ENCODE results near the gene MSMO1.
"Not testable (repeated sequence)": the region's sequence is repeated elsewhere in the genome, so short reads cannot be mapped to it uniquely, and the experiment has no call there.

MSMO1 gene

GRCh38 chr4:165324236-165324917, 3.1 kb upstream of the MSMO1 start:
- H3K27ac ChIP-seq: peak overlapping the region; percentile 97
- DNase-seq (ENCODE audit: low read depth, low spot score): no peak

GRCh38 chr4:165324918-165325304, 2.6 kb upstream of the MSMO1 start:
- DNase-seq (ENCODE audit: low read depth, low spot score): no peak
- peak overlapping the region; percentile 97 for H3K27ac ChIP-seq

DNA sequence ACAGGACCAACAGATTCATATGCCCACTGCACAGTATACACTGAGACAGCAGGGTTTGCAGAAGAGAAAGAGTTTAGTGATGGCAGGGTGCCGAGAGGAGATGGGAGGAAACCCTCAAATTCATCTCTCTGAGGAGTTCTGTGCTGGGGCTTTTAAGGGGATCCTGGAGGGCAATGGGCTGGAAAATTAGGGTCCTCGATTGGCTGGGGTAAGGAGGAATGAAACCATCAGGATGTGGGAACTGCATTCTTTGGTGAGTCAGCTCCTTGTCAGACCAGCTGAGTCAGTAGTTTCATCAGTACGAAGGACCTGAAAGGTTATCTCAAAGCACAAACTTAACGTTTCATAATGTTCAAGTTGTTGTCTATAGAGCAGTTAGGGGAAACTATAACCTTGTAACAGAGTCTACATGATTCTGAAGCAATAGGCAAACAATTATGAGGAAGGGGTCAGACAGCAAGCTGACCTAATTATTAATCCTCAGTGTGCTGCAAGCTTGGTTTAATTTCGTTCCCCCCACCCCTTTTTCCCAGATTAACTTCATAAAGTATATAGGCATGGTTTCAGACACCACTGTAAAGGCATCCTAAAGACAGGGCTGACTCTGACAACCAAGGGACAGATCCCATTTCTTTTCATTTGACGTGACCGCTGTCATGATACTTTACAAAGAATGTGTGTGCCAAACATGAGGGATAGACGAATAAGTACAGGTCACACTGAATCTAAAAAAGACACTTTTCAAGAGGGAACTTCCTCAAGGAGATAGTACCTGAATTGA, 1.5 kb upstream of the MSMO1 start:
- DNase-seq (ENCODE audit: low read depth, low spot score): peak; percentile 64

DNA sequence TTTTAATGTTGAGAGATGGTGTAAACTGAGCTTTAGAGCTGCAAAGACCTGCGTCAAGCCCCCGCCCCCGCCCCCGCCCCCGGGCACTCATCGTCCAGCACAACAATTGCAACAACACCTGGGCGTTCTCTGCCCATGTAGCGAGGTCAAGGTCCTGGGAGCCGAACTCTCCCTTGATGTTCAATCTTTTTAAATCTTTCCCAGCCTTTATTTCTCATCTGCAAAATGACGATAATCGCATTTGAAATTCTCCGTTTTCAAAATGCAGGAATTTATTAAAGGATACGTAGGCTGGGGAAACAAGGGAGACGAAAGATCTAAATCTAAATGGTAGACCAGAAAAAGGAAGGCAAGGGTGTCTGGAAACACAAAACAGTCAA, 648 bp upstream of the MSMO1 start:
- H3K27ac ChIP-seq: peak overlapping the region; percentile 97
- DNase-seq (ENCODE audit: low read depth, low spot score): no peak

More for the DNA sequence above, 1.5 kb upstream of the MSMO1 start:
- peak overlapping the region; percentile 97 for H3K27ac ChIP-seq

GRCh38 chr4:165328101-165328425, 594 bp downstream of the MSMO1 start:
- H3K27ac ChIP-seq: peak overlapping the region; percentile 97
- no peak for DNase-seq (ENCODE audit: low read depth, low spot score)

GRCh38 chr4:165328708-165329107, 1.2 kb downstream of the MSMO1 start:
- peak overlapping the region; percentile 97 for H3K27ac ChIP-seq
- no peak for DNase-seq (ENCODE audit: low read depth, low spot score)

- H3K27ac ChIP-seq: peak overlapping the region; percentile 97
Measured at GRCh38 chr4:165330071-165330470, 2.6 kb downstream of the MSMO1 start.

DNA sequence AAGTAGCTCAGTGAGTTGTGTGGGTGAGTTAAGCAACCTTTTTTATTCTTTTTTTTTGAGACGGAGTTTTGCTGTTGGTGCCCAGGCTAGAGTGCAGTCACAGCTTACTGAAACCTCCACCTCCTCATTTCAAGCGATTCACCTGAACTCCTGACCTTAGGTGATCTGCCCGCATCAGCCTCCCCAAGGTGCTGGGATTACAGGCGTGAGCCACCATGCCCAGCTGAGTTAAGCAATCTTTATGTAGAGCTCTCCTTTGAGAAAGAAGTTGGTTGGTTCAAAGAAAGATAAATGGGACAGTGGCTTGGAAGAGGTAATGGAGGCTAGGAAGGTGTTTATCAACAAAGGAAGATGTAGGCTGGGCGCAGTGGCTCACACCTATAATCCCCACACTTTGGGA, 3.2 kb downstream of the MSMO1 start:
- no peak for DNase-seq (ENCODE audit: low read depth, low spot score)
- peak overlapping the region; percentile 97 for H3K27ac ChIP-seq

More at GRCh38 chr4:165330071-165330470, 2.6 kb downstream of the MSMO1 start:
- DNase-seq (ENCODE audit: low read depth, low spot score): no peak

- no peak for DNase-seq (ENCODE audit: low read depth, low spot score)
- H3K27ac ChIP-seq: peak overlapping the region; percentile 97
Measured at GRCh38 chr4:165331359-165331758, 3.9 kb downstream of the MSMO1 start.

DNA sequence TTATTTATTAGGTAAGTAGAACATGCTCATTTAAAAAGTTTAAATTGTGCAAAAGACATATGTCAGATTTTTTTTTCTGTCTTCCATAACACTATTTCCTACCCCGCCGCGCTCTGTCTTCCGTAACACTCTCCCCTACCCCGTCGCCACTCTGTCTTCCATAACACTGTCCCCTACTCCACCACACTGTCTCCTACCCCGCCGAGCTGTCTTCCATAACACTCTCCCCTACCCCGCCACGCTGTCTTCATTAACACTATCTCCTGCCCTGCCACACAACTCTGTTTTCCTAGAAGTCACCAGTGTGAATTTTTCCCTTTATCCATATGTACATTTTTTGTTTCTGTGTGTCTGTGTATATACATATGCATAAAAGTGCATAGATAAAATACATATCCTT, 4.4 kb downstream of the MSMO1 start:
- DNase-seq (ENCODE audit: low read depth, low spot score): no peak

DNA sequence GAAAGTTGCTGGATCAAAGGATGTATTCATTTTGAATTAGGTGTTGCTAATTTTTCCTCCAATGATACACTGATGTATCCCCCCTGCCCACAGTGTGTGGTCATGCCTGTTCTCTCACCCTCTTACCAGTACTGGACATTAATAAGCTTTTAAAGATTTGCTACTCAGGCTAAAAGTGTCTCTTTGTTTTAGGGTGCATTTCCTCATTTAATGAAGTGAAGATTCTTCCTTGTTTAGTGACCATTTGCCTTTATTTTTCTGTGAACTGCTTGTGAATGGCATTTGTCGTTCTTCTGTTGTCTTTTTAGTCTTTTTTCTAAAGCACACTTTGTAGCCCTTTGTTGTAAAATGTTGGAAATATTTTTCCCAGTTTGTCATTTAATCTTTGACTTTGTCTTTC, 5.0 kb downstream of the MSMO1 start:
- DNase-seq (ENCODE audit: low read depth, low spot score): no peak
- peak overlapping the region; percentile 97 for H3K27ac ChIP-seq

More for the DNA sequence above, 4.4 kb downstream of the MSMO1 start:
- peak overlapping the region; percentile 97 for H3K27ac ChIP-seq

- peak overlapping the region; percentile 2 for H3K27ac ChIP-seq
- no peak for DNase-seq (ENCODE audit: low read depth, low spot score)
Measured at GRCh38 chr4:165335163-165335703, 7.8 kb downstream of the MSMO1 start.

DNA sequence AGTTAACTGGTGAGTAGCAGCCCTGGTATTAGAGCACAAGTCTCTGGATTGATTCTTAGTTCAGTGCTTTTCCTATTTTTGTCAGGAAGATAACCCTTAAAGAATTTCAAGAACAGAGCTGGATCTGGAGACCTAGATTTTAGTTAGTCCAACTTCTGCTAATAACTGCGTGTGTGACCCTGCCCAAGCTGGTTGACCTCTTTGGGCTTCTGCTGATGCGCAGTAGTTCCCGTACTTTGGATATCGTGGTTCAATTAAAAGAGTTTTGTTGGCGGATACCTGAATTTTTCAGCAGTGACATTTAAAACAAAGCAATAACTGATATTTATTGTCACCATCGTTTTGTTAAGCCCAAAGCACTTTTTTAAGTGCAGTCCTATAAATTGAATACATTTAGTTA, 9.3 kb downstream of the MSMO1 start:
- no peak overlapping the region for H3K27ac ChIP-seq
- no peak for DNase-seq (ENCODE audit: low read depth, low spot score)

DNA sequence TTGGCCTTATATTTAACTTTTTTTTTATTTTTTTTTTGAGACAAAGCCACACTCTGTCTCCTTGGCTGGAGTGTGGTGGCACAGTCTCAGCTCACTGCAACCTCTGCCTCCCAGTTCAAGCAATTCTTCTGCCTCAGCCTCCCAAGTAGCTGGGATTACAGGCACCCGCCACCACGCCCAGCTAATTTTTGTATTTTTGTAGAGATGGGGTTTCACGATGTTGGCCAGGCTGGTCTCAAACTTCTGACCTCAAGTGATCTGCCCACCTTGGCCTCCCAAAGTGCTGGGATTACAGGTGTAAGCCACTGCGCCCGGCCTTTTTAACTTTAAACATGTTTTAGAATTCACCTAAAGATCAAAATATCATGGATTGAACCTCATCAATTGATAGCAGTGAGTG, 14.9 kb downstream of the MSMO1 start:
- not testable (repeated sequence) for DNase-seq (ENCODE audit: low read depth, low spot score); H3K27ac ChIP-seq

DNA sequence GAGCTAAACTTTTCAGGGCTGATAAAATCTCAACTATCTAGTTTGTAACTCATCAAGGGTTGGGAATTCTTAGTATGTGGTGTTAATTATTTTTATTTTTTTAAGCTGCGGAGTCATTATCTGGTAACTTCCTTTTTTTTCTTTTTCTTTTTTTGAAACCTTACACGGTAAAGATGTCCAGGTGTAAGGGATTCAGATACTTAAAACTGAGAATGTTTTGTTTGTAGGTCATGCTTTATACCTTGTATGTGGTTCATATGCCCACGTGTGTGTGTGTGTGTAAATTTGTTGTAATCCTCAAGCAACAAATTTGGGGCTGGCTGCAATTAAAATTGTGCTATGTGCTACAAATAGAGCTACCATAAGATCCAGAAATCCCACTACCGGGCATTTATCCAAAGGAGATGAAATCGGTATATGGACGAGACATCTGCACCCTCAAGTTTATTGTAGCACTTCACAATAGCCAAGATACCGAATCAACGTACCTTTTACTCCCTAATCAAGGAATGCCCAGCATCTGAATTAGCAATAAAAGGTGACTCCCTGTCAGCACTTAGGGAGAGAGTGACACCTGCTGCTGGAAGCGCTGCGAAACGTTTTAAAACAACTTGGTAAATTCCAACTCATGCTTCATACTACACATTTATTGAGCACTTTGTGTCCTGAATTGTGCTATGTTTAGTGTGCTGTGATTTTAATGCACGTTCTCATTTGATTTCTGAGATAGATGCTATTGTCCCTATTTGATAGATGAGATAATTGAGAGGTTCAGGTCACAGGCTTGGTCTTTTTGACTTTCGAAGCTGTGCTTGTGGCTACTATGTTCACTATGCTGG, 16.1 kb downstream of the MSMO1 start:
- H3K27ac ChIP-seq: peak overlapping the region; percentile 2
- no peak for DNase-seq (ENCODE audit: low read depth, low spot score)

DNA sequence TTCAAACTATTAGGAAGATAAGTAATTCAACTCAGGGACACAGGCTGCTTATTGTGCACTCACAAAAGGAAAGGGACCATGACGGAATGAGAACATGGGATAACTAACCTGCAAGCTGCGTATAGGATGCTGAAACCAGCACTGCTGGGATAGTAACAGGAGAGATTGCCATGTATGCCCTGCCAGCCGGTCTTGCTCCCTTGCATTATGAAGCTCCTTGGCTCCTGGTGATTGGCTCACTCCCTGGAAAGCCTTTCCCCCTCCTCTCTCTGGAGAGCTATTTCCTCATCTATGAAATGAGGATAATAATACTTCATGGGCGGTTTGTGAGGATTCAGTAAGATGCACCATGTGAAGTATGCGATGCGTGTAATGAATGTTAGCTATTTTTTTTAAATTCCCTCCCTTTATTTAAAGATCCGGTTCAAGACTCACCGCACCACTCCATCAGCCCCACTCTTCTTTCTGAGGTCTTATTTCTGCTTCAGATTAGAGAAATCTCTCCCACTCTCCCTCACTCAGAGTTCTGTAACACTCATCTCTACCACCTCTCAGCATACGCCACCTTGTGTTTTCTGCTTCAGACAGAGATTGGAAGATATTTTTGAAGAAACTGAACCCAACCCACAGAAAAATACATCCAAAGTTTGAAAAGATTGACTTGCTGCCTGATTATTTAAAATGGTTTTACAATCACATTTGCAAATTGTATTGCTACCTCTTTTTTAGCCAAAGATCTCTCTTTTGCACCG, 18.4 kb downstream of the MSMO1 start:
- no peak for DNase-seq (ENCODE audit: low read depth, low spot score)
- no peak overlapping the region for H3K27ac ChIP-seq

GRCh38 chr4:165347647-165348569, 20.4 kb downstream of the MSMO1 start:
- no peak for DNase-seq (ENCODE audit: low read depth, low spot score)
- no peak overlapping the region for H3K27ac ChIP-seq

GRCh38 chr4:165351359-165352130, 24.1 kb downstream of the MSMO1 start:
- no peak for DNase-seq (ENCODE audit: low read depth, low spot score)
- H3K27ac ChIP-seq: no peak overlapping the region
